GM23338 (cell line): ENCODE measurements around the gene CTNNA3. TPM values are rescaled to one million over a fixed set of nuclear protein-coding genes. Genes with fewer than 3 reads are reported as not detected.

Experiments used
- ATAC-seq: fragments of 200-7000 bp; cut with Tn5 transposase; 3 replicates; pipeline ENCODE4 v1.9.1; 2020
- DNase-seq: peaks from one replicate; pipeline ENCODE4 v3.0.0-alpha.2; 2015; ENCODE audit warnings: low spot score
- H2AFZ ChIP-seq: fragments of 200-600 bp; sonication (generic); 2 replicates; pipeline ENCODE4 v1.8.0; 2016; ENCODE audit warnings: antibody characterized with exemption, mild to moderate bottlenecking, moderate library complexity
- H3F3A ChIP-seq: fragments of 200-600 bp; sonication (generic); replicated peaks from 2 replicates; pipeline ENCODE4 v1.8.0; 2017; ENCODE audit warnings: antibody characterized with exemption, mixed run types, low read depth
- H3K27ac ChIP-seq: fragments of 200-600 bp; sonication (generic); 2 replicates; pipeline ENCODE4 v1.6.1; 2016; ENCODE audit warnings: low read depth
- H3K27me3 ChIP-seq: fragments of 200-600 bp; sonication (generic); 2 replicates; pipeline ENCODE4 v1.8.0; 2016; ENCODE audit warnings: mild to moderate bottlenecking, mixed run types, moderate library complexity; ENCODE audit not compliant: insufficient read depth
- H3K36me3 ChIP-seq: fragments of 200-600 bp; sonication (generic); 2 replicates; pipeline ENCODE4 v1.8.0; 2016; ENCODE audit warnings: mild to moderate bottlenecking; ENCODE audit not compliant: insufficient read depth
- H3K4me1 ChIP-seq: fragments of 200-600 bp; sonication (generic); 2 replicates; pipeline ENCODE4 v1.8.0; 2016; ENCODE audit warnings: mild to moderate bottlenecking, moderate library complexity; ENCODE audit not compliant: insufficient read depth
- H3K4me2 ChIP-seq: fragments of 200-600 bp; sonication (generic); 2 replicates; pipeline ENCODE4 v1.7.1; 2017; ENCODE audit warnings: mixed run types
- H3K4me3 ChIP-seq: fragments of 200-600 bp; sonication (generic); 2 replicates; pipeline ENCODE4 v1.6.1; 2016; ENCODE audit warnings: mixed run types
- H3K79me2 ChIP-seq: fragments of 200-600 bp; sonication (generic); replicated peaks from 2 replicates; pipeline ENCODE4 v1.8.0; 2017; ENCODE audit warnings: mild to moderate bottlenecking; ENCODE audit not compliant: insufficient read depth
- H3K9me2 ChIP-seq: fragments of 200-600 bp; sonication (generic); 2 replicates; pipeline ENCODE4 v1.8.0; 2017; ENCODE audit not compliant: insufficient read depth
- H4K20me1 ChIP-seq: fragments of 200-600 bp; sonication (generic); replicated peaks from 2 replicates; pipeline ENCODE4 v1.8.0; 2017; ENCODE audit warnings: mild to moderate bottlenecking; ENCODE audit not compliant: insufficient read depth
- H3K27ac Mint-ChIP-seq: 2 replicates; pipeline ENCODE4 v1.8.0; 2020; ENCODE audit warnings: inconsistent platforms, mild to moderate bottlenecking, moderate library complexity, mixed read lengths
- H3K27me3 Mint-ChIP-seq: 3 replicates; pipeline ENCODE4 v1.8.0; 2022; ENCODE audit warnings: low read depth, mild to moderate bottlenecking, moderate library complexity, mixed read lengths, inconsistent platforms; ENCODE audit not compliant: insufficient read depth, poor library complexity
- H3K36me3 Mint-ChIP-seq: 3 replicates; pipeline ENCODE4 v1.8.0; 2021; ENCODE audit warnings: low read depth, mild to moderate bottlenecking, inconsistent platforms, moderate library complexity, mixed read lengths
- H3K4me1 Mint-ChIP-seq: 3 replicates; pipeline ENCODE4 v1.8.0; 2020; ENCODE audit warnings: mild to moderate bottlenecking, inconsistent platforms, mixed read lengths
- H3K4me3 Mint-ChIP-seq: 3 replicates; pipeline ENCODE4 v1.8.0; 2021; ENCODE audit warnings: moderate library complexity, mild to moderate bottlenecking, inconsistent platforms, mixed read lengths
- H3K9me3 Mint-ChIP-seq: 3 replicates; pipeline ENCODE4 v1.8.0; 2020; ENCODE audit warnings: moderate library complexity, mild to moderate bottlenecking, inconsistent platforms, mixed read lengths
- CREB1 ChIP-seq: fragments of 250-450 bp; sonication (Bioruptor Pico); IDR thresholded peaks from 2 replicates; pipeline ENCODE4 v1.5.0; 2020; ENCODE audit warnings: low read depth, mild to moderate bottlenecking, moderate library complexity
- EZH2 ChIP-seq: fragments of 200-600 bp; sonication (generic); IDR thresholded peaks from one replicate; pipeline ENCODE4 v1.8.0; 2017; ENCODE audit warnings: antibody characterized with exemption, mild to moderate bottlenecking, low read depth; ENCODE audit not compliant: unreplicated experiment
- EZH2phosphoT487 ChIP-seq: fragments of 200-600 bp; sonication (generic); IDR thresholded peaks from one replicate; pipeline ENCODE4 v1.8.1; 2018; ENCODE audit warnings: antibody characterized with exemption; ENCODE audit not compliant: unreplicated experiment
- JUNB ChIP-seq: IDR thresholded peaks from one replicate; pipeline ENCODE4 v1.6.1; 2016; ENCODE audit warnings: antibody characterized with exemption; ENCODE audit not compliant: unreplicated experiment
- NANOG ChIP-seq: IDR thresholded peaks from 2 replicates; pipeline ENCODE4 v1.6.1; 2016; ENCODE audit warnings: antibody characterized with exemption, borderline replicate concordance
- POLR2AphosphoS5 ChIP-seq: IDR thresholded peaks from 2 replicates; pipeline ENCODE4 v1.6.1; 2016; ENCODE audit warnings: antibody characterized with exemption, low read depth
- STAT1 ChIP-seq: IDR thresholded peaks from one replicate; pipeline ENCODE4 v1.6.1; 2016; ENCODE audit warnings: antibody characterized with exemption; ENCODE audit not compliant: unreplicated experiment
- ZNF114 ChIP-seq: fragments of 250-450 bp; sonication (Bioruptor Pico); IDR thresholded peaks from 2 replicates; pipeline ENCODE4 v1.5.0; 2020; ENCODE audit warnings: mild to moderate bottlenecking, moderate library complexity
- ZNF331 ChIP-seq: fragments of 250-450 bp; sonication (Bioruptor Pico); IDR thresholded peaks from 2 replicates; pipeline ENCODE4 v1.5.0; 2020; ENCODE audit warnings: low read depth, mild to moderate bottlenecking, moderate library complexity
- polyA plus RNA-seq: library from polyadenylated mRNA; unstranded; fragments of >200 nt; fragmentation: Nextera tagmentation; extraction: Ambion mirVana; gene quantifications from 2 replicates; pipeline ENCODE4 v1.2.1, GENCODE V29; 2016
- total RNA-seq: library from RNA; depleted of rRNA; stranded (reverse); fragments of >200 nt; shearing (Covaris generic); gene quantifications from 2 replicates; pipeline ENCODE4 v1.2.3, GENCODE V29; 2014
- TF ChIP-seq, protein P1 (sequence below): IDR thresholded peaks from 2 replicates; pipeline ENCODE4 v1.6.1; 2016; ENCODE audit warnings: antibody characterized with exemption
- TF ChIP-seq, protein P2 (sequence below), 2 experiments: fragments of 200-600 bp in 1 of 2; sonication (generic) in 1 of 2; conservative IDR thresholded peaks; 2 replicates each; pipeline versions ENCODE4 v1.5.1 to v1.6.1; 2016 to 2017; ENCODE audit warnings: antibody characterized with exemption in 2 of 2, low read depth in 2 of 2, mild to moderate bottlenecking in 2 of 2, moderate library complexity in 1 of 2
- TF ChIP-seq, protein P3 (sequence below): IDR thresholded peaks from one replicate; pipeline ENCODE4 v1.6.1; 2018; ENCODE audit warnings: antibody characterized with exemption; ENCODE audit not compliant: unreplicated experiment
- TF ChIP-seq, protein P4 (sequence below): fragments of 250-450 bp; sonication (Bioruptor Pico); IDR thresholded peaks from 2 replicates; pipeline ENCODE4 v1.5.0; 2020; ENCODE audit warnings: mild to moderate bottlenecking, moderate library complexity

The CTNNA3 gene
- total and polyA plus RNA-seq, 2 experiments from 2014 or later = 0.71 to 3.3 TPM

DNA sequence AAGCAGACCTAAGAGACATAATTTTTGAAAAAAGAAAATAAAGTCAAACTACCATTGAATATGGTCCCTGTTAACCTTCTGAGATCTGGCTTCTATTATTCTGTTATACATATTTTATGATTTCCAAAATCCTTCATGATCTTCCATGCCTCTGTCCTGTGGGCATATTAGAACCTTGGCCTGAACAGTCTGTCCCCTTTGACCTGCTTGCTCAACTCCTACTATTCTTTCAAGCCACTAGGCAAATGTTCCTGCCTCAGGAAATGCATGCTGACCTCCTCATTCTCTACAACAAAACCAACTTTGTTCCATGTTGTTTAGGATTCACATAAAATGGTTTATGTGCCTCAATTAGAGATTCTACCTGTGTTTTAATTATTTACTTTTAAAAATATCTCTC is 1315.0 kb downstream of the CTNNA3 start:
- peaks cover 18% of the 10 kb centered on the region; the same call in 2 of the 3 replicates for H3K4me1 Mint-ChIP-seq
- no peak overlapping the region for H3K27ac ChIP-seq
- H3K9me3 Mint-ChIP-seq = peaks cover 8% of the 10 kb centered on the region
- H3K79me2 ChIP-seq = no peaks in the 10 kb centered on the region
- H3K4me3 Mint-ChIP-seq = no peak overlapping the region
- peaks cover 13% of the 10 kb centered on the region for H3K4me1 ChIP-seq
- H2AFZ ChIP-seq = no peak overlapping the region
- H3K27me3 Mint-ChIP-seq = no peaks in the 10 kb centered on the region
- H4K20me1 ChIP-seq = no peaks in the 10 kb centered on the region
- no peak overlapping the region for H3K4me3 ChIP-seq
- H3K4me2 ChIP-seq = no peak overlapping the region
- no peaks in the 10 kb centered on the region for H3K36me3 ChIP-seq
- no peaks in the 10 kb centered on the region for H3K27me3 ChIP-seq
- peaks cover 5% of the 10 kb centered on the region; the same call in 1 of the 3 replicates for H3K36me3 Mint-ChIP-seq
- TF ChIP-seq JUNB = no peak
- TF ChIP-seq, protein P1, sequence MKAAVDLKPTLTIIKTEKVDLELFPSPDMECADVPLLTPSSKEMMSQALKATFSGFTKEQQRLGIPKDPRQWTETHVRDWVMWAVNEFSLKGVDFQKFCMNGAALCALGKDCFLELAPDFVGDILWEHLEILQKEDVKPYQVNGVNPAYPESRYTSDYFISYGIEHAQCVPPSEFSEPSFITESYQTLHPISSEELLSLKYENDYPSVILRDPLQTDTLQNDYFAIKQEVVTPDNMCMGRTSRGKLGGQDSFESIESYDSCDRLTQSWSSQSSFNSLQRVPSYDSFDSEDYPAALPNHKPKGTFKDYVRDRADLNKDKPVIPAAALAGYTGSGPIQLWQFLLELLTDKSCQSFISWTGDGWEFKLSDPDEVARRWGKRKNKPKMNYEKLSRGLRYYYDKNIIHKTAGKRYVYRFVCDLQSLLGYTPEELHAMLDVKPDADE = no peak
- TF ChIP-seq, protein P2, sequence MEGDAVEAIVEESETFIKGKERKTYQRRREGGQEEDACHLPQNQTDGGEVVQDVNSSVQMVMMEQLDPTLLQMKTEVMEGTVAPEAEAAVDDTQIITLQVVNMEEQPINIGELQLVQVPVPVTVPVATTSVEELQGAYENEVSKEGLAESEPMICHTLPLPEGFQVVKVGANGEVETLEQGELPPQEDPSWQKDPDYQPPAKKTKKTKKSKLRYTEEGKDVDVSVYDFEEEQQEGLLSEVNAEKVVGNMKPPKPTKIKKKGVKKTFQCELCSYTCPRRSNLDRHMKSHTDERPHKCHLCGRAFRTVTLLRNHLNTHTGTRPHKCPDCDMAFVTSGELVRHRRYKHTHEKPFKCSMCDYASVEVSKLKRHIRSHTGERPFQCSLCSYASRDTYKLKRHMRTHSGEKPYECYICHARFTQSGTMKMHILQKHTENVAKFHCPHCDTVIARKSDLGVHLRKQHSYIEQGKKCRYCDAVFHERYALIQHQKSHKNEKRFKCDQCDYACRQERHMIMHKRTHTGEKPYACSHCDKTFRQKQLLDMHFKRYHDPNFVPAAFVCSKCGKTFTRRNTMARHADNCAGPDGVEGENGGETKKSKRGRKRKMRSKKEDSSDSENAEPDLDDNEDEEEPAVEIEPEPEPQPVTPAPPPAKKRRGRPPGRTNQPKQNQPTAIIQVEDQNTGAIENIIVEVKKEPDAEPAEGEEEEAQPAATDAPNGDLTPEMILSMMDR (conservative IDR thresholded peaks at IDR 0.05; ENCODE audit: low read depth in 2 of 2) = no peak
- no peak for TF ChIP-seq ZNF114
- TF ChIP-seq NANOG = no peak
- TF ChIP-seq, protein P3, sequence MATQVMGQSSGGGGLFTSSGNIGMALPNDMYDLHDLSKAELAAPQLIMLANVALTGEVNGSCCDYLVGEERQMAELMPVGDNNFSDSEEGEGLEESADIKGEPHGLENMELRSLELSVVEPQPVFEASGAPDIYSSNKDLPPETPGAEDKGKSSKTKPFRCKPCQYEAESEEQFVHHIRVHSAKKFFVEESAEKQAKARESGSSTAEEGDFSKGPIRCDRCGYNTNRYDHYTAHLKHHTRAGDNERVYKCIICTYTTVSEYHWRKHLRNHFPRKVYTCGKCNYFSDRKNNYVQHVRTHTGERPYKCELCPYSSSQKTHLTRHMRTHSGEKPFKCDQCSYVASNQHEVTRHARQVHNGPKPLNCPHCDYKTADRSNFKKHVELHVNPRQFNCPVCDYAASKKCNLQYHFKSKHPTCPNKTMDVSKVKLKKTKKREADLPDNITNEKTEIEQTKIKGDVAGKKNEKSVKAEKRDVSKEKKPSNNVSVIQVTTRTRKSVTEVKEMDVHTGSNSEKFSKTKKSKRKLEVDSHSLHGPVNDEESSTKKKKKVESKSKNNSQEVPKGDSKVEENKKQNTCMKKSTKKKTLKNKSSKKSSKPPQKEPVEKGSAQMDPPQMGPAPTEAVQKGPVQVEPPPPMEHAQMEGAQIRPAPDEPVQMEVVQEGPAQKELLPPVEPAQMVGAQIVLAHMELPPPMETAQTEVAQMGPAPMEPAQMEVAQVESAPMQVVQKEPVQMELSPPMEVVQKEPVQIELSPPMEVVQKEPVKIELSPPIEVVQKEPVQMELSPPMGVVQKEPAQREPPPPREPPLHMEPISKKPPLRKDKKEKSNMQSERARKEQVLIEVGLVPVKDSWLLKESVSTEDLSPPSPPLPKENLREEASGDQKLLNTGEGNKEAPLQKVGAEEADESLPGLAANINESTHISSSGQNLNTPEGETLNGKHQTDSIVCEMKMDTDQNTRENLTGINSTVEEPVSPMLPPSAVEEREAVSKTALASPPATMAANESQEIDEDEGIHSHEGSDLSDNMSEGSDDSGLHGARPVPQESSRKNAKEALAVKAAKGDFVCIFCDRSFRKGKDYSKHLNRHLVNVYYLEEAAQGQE = no peak
- TF ChIP-seq EZH2phosphoT487 = no peak
- TF ChIP-seq ZNF331 (CRISPR knock-in tag) = no peak
- no peak for TF ChIP-seq EZH2
- TF ChIP-seq CREB1 (CRISPR knock-in tag) = no peak
- TF ChIP-seq, protein P4, sequence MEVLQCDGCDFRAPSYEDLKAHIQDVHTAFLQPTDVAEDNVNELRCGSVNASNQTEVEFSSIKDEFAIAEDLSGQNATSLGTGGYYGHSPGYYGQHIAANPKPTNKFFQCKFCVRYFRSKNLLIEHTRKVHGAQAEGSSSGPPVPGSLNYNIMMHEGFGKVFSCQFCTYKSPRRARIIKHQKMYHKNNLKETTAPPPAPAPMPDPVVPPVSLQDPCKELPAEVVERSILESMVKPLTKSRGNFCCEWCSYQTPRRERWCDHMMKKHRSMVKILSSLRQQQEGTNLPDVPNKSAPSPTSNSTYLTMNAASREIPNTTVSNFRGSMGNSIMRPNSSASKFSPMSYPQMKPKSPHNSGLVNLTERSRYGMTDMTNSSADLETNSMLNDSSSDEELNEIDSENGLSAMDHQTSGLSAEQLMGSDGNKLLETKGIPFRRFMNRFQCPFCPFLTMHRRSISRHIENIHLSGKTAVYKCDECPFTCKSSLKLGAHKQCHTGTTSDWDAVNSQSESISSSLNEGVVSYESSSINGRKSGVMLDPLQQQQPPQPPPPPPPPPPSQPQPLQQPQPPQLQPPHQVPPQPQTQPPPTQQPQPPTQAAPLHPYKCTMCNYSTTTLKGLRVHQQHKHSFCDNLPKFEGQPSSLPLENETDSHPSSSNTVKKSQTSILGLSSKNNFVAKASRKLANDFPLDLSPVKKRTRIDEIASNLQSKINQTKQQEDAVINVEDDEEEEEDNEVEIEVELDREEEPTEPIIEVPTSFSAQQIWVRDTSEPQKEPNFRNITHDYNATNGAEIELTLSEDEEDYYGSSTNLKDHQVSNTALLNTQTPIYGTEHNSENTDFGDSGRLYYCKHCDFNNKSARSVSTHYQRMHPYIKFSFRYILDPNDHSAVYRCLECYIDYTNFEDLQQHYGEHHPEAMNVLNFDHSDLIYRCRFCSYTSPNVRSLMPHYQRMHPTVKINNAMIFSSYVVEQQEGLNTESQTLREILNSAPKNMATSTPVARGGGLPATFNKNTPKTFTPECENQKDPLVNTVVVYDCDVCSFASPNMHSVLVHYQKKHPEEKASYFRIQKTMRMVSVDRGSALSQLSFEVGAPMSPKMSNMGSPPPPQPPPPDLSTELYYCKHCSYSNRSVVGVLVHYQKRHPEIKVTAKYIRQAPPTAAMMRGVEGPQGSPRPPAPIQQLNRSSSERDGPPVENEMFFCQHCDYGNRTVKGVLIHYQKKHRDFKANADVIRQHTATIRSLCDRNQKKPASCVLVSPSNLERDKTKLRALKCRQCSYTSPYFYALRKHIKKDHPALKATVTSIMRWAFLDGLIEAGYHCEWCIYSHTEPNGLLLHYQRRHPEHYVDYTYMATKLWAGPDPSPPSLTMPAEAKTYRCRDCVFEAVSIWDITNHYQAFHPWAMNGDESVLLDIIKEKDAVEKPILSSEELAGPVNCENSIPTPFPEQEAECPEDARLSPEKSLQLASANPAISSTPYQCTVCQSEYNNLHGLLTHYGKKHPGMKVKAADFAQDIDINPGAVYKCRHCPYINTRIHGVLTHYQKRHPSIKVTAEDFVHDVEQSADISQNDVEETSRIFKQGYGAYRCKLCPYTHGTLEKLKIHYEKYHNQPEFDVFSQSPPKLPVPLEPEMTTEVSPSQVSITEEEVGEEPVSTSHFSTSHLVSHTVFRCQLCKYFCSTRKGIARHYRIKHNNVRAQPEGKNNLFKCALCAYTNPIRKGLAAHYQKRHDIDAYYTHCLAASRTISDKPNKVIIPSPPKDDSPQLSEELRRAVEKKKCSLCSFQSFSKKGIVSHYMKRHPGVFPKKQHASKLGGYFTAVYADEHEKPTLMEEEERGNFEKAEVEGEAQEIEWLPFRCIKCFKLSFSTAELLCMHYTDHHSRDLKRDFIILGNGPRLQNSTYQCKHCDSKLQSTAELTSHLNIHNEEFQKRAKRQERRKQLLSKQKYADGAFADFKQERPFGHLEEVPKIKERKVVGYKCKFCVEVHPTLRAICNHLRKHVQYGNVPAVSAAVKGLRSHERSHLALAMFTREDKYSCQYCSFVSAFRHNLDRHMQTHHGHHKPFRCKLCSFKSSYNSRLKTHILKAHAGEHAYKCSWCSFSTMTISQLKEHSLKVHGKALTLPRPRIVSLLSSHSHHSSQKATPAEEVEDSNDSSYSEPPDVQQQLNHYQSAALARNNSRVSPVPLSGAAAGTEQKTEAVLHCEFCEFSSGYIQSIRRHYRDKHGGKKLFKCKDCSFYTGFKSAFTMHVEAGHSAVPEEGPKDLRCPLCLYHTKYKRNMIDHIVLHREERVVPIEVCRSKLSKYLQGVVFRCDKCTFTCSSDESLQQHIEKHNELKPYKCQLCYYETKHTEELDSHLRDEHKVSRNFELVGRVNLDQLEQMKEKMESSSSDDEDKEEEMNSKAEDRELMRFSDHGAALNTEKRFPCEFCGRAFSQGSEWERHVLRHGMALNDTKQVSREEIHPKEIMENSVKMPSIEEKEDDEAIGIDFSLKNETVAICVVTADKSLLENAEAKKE (CRISPR knock-in tag) = no peak
- no peak for TF ChIP-seq STAT1
- no peak for TF ChIP-seq POLR2AphosphoS5
- ATAC-seq = no peak
- DNase-seq = no peak
- no peaks in the 10 kb centered on the region for H3F3A ChIP-seq
- H3K9me2 ChIP-seq = 0 out of 2 replicates have a peak, but pooled peaks cover 6% of the 10 kb centered on the region
- H3K27ac Mint-ChIP-seq = no peak overlapping the region
